Measurements from ENCODE around the gene ZNF724.
"Not testable (repeated sequence)": the region's sequence is repeated elsewhere in the genome, so short reads cannot be mapped to it uniquely, and the experiment has no call there.

- not testable (repeated sequence) for TF ChIP-seq POLR2AphosphoS5 (IDR thresholded peaks at IDR 0.05; ENCODE audit: low read depth); CTCF (IDR thresholded peaks at IDR 0.05; ENCODE audit: insufficient read depth, low read length); GABPA (IDR thresholded peaks at IDR 0.05; ENCODE audit: low read depth); REST (IDR thresholded peaks at IDR 0.05; ENCODE audit: insufficient replicate concordance, low read depth)
Observed at GRCh38 chr19:23289966-23290365, 39.8 kb upstream of the ZNF724 start.
